Measurements from ENCODE around the gene OTOA.
"Not testable (repeated sequence)": the region's sequence is repeated elsewhere in the genome, so short reads cannot be mapped to it uniquely, and the experiment has no call there.

DNA sequence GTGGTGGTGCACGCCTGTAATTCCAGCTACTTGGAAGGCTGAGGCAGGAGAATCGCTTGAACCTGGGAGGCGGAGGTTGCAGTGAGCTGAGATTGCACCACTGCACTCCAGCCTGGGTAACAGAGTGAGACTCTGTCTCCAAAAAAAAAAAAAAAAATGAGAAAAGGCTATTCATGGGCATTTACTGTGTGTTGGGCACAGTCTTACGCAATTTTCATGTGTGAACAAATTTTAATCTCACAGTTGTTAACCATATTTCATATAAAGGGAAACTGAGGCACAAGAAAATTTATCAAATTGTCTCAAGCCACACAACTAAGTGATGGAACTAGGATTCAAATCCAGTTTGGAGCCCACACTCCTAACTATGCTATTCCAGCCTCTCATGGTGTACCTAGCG, 16.9 kb downstream of the OTOA start:
- TF ChIP-seq, protein P1, sequence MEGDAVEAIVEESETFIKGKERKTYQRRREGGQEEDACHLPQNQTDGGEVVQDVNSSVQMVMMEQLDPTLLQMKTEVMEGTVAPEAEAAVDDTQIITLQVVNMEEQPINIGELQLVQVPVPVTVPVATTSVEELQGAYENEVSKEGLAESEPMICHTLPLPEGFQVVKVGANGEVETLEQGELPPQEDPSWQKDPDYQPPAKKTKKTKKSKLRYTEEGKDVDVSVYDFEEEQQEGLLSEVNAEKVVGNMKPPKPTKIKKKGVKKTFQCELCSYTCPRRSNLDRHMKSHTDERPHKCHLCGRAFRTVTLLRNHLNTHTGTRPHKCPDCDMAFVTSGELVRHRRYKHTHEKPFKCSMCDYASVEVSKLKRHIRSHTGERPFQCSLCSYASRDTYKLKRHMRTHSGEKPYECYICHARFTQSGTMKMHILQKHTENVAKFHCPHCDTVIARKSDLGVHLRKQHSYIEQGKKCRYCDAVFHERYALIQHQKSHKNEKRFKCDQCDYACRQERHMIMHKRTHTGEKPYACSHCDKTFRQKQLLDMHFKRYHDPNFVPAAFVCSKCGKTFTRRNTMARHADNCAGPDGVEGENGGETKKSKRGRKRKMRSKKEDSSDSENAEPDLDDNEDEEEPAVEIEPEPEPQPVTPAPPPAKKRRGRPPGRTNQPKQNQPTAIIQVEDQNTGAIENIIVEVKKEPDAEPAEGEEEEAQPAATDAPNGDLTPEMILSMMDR (conservative IDR thresholded peaks at IDR 0.05), result not testable (repeated sequence)
- not testable (repeated sequence) for TF ChIP-seq EZH2 (IDR thresholded peaks at IDR 0.05; ENCODE audit: low read depth)

Measured in PC-9 (cell line).